Activated naive CD4-positive, alpha-beta T cell treated with anti-CD3 and anti-CD28 coated beads, Interleukin-2, amount 50 U/mL, for 72 hours (primary cell): ENCODE results near the gene IKZF2. TPM values are rescaled to one million over a fixed set of nuclear protein-coding genes. Genes with fewer than 3 reads are reported as not detected.
A peak's percentile ranks its signal among the peaks of the same experiment; 100 is the strongest.

Source experiments
- ATAC-seq, 2 donors: fragments of 150-1000 bp; cut with Tn5 transposase; 2 replicates each; pipeline ENCODE4 v1.10.0; 2021; ENCODE audit warnings: mild to moderate bottlenecking in 2 of 2, moderate library complexity in 2 of 2
- DNase-seq, 2 donors: peaks; one replicate each; pipeline ENCODE4 v3.0.0; 2021 to 2022; ENCODE audit warnings: low spot score in 2 of 2
- H3K27ac Mint-ChIP-seq, 2 donors: one replicate each; pipeline ENCODE4 v1.8.0; 2022; ENCODE audit warnings: mild to moderate bottlenecking in 2 of 2, mixed read lengths in 2 of 2
- H3K36me3 Mint-ChIP-seq, 2 donors: one replicate each; pipeline ENCODE4 v1.8.0; 2022; ENCODE audit warnings: mixed read lengths in 2 of 2
- H3K9me3 Mint-ChIP-seq, 2 donors: one replicate each; pipeline ENCODE4 v1.8.0; 2022; ENCODE audit warnings: mixed read lengths in 2 of 2
- total RNA-seq, 2 donors: library from RNA; stranded (reverse); gene quantifications; one replicate each; pipeline ENCODE4 v1.2.3, GENCODE V29; 2022

Gene IKZF2
- total RNA-seq, 2 donors from 2014 or later, result 1.8 to 8.9 TPM

DNA sequence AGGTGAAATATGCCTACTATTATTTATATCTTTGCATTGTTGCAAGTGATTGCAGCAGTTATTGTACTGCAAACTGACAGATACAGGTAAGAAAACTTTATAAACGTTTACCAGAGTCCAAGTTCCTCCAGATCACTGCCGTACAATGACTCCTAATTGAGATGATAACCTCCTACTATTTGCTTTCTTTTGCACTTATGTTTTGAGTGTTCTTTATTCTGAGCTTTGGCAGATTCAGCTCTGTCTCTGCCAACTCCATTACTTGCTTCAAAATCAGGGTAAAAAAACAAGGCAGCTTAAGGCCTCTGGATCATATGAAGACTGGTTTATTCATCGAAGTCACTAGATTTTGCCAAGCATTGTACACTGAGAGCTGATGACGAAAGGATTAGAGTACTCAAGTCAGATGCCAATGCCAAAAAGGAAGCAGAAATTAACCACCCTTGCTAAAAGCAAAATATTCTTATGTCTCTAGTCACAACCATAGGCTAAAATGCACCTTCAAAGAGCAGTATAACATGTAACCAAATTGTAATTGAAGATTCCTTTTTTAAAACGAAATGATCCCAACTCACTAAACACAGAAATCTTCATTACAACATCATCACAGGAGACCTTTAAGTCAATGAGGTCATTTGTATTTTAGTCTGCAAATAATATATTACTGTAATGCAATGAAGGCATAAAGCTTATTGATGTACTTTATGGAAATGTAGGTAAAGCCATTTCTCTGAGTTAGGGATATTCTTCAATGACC is 10.5 kb upstream of the IKZF2 start:
- no peak overlapping the region for H3K27ac Mint-ChIP-seq
- no peaks in the 10 kb centered on the region for H3K9me3 Mint-ChIP-seq
- no peak for ATAC-seq
- DNase-seq, result no peak
- no peaks in the 10 kb centered on the region for H3K36me3 Mint-ChIP-seq

DNA sequence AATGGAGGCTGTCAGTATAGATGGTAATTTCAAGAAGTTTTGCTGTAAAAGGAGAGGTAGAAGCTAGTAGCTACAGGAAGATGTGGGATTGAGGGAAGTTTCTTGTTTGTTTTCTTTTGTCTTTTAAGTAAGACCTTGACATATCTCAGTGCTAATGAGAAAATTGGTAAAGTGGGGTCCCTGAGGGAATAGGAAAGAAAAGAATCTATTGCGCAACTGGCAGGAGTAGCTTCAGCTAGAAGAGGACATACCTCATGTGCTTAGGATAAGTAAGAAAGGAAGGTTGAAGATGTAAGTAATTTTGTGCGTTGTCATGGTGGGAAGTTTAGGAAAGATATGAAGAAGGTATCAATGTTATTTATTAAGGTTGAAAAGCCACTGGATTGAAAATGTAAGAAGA is 8.4 kb upstream of the IKZF2 start:
- H3K36me3 Mint-ChIP-seq, result no peaks in the 10 kb centered on the region
- H3K9me3 Mint-ChIP-seq, result no peaks in the 10 kb centered on the region
- DNase-seq (no peak), ATAC-seq (no peak)
- H3K27ac Mint-ChIP-seq, result no peak overlapping the region

DNA sequence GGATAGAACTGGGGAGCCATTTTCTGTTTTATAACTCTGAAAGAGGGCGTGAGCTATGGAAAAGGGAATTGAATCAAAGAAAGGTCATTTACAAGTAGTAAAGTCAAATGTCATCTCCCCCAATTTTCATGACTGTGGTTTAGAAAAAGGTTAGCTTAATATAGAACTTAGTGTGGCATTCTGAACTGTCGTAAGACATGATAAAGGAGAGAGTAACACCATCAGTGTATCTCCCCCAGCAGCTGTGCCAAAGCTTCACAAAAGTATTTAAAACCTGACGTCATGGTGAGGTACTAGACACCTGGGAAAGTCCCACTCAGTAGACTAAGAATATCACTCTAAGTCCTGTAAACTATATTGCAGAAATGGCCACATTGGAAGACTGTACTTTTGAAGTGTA is 5.8 kb upstream of the IKZF2 start:
- Mint-ChIP-seq H3K36me3 (peaks cover 4% of the 10 kb centered on the region in 2 donors), H3K9me3 (no peaks in the 10 kb centered on the region), H3K27ac (no peak overlapping the region)
- peak in 1 of 2 donors; percentile 78 for ATAC-seq
- no peak for DNase-seq

DNA sequence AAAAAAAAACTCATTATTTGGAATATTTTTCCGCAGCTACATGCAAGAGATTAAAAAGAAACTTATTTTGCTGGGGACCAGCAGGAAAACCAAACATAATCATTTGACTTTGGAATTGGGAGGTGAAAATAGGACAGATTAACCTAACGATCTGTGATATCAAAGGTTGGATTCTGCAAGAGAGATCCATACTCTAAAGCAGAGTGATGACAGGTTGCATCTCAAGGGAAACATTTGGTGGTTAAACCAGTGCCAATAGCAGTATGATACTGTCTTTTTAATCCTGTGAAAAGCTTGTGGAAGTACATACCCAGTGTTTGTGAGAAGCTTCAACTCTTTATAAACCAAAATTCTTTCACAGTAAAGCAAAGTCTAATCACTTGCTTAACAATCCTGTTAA is 5.3 kb upstream of the IKZF2 start:
- no peaks in the 10 kb centered on the region for H3K9me3 Mint-ChIP-seq
- H3K36me3 Mint-ChIP-seq, result peaks cover 6% of the 10 kb centered on the region in 2 donors
- no peak overlapping the region for H3K27ac Mint-ChIP-seq
- DNase-seq (no peak), ATAC-seq (no peak)

DNA sequence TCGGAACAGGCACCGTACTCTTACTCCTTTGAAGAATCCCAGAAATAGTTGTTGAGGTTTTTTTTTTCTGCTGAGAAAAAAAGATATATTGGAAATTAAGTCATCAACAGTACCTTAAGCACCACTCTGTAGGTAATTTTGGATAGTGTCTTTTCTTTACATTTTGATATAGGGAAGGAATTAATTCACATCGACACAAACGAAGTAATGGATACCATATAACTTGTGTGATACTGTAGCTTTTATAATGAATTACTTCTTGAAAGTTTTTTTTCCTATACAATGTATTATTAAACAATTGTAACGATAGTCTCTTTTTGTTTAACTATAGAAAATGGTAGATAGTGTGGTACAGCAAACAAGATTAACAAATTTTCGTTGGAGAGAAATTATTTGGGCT is 1.5 kb upstream of the IKZF2 start:
- no peak overlapping the region for H3K27ac Mint-ChIP-seq
- no peak for DNase-seq

DNA sequence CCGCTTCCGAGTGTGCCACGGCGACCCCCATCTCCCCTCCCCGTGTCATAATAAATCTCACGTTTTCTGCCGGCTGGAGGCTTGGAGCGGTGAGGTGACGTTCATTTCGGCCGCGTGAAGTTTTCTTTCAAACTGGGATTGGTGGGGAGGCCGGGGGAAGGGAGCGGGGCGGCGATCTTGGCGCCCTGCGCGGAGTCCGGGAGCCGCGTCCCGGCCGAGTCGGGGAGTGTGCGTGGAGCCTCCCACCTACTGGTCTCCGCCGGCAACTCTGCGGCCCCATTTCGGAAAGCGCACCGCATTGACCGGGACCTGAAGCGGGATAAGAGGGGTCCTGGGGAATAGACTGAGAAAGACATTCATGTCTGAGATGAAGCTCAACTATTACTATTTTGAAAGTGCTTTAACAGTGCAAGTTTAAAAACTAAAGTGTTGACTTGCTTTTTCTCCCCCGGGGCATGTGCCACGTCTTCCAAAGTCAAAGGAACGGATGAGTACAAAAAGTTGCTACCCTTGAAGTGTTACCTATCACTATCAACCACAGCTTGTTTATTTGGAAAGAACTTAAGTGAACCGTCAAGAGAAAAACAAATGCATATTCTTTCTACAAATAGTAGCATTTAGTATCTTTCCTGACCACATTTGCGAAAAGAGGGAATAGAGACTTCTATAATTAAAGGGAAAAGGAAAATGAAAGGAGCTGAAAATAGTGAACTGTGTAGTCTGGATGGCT is 818 bp upstream of the IKZF2 start:
- peaks cover 6% of the 10 kb centered on the region in 2 donors for H3K36me3 Mint-ChIP-seq
- peak in 1 of 2 donors; percentile 15 for DNase-seq
- H3K9me3 Mint-ChIP-seq, result no peaks in the 10 kb centered on the region
- H3K27ac Mint-ChIP-seq, result peak overlapping the region in 1 of 2 donors; percentile 42
- peak; percentile 34 to 57 for ATAC-seq

More for the DNA sequence above, 1.5 kb upstream of the IKZF2 start:
- peaks cover 6% of the 10 kb centered on the region in 2 donors for H3K36me3 Mint-ChIP-seq
- H3K9me3 Mint-ChIP-seq, result no peaks in the 10 kb centered on the region
- ATAC-seq, result no peak

DNA sequence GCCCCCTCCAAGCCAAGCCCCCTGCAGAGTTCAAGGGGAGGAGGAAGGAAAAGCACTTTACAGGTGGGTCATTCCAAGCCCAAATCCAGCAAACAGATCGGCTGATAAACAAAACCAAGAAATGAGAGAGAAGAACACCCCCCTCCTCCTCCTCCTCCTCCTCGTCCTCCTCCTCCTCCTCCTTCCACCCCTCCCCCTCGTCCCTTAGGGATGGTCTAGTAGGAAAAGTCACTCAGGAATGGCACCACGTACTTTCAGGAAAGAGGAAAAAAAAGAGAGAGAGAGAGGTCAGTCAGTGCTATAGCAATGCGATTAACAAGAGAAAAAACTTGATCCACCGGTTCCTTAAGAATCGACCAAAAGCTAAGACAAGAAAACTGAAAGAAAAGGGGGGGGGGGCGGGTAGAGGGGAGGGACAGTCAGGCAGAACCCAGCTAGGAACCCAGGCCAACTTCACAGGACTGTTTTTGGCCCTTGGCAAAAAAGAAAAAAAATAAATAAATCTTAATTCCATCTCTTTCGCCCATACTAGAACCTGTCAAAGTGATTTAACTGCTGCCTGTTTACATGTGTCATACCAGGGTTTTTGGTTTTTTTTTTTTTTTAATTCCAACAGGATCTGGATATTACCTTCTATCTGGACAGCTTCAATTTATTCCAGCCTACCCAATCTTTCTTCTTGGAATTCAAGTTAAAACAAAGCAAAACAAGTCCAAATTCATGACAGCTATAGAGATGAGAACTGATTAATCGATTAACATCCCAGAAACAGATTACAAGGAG is 906 bp downstream of the IKZF2 start:
- ATAC-seq, result no peak
- H3K36me3 Mint-ChIP-seq, result peaks cover 6% of the 10 kb centered on the region in 2 donors
- no peaks in the 10 kb centered on the region for H3K9me3 Mint-ChIP-seq
- no peak for DNase-seq
- H3K27ac Mint-ChIP-seq, result peak overlapping the region in 1 of 2 donors; percentile 44

DNA sequence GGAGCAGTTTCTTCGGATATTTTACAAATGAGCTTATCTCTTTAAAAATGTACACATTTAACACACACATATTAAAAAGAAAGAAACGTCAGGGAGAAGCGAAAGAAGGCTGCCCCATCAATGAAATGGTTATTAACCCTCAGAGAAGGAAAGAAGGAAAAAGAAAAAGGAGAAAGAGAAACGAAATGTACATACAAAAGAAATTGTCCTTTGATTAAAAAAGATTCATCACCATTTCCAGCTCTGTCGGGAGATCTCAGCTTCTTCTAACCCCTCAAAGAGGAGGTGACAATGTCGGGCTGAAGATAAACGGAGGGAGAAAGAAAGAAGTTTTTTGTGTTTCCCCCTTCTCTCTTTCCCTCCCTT is 1.5 kb downstream of the IKZF2 start:
- H3K27ac Mint-ChIP-seq, result no peak overlapping the region
- no peaks in the 10 kb centered on the region for H3K9me3 Mint-ChIP-seq
- DNase-seq (no peak), ATAC-seq (no peak)
- H3K36me3 Mint-ChIP-seq, result peaks cover 6% of the 10 kb centered on the region in 2 donors

DNA sequence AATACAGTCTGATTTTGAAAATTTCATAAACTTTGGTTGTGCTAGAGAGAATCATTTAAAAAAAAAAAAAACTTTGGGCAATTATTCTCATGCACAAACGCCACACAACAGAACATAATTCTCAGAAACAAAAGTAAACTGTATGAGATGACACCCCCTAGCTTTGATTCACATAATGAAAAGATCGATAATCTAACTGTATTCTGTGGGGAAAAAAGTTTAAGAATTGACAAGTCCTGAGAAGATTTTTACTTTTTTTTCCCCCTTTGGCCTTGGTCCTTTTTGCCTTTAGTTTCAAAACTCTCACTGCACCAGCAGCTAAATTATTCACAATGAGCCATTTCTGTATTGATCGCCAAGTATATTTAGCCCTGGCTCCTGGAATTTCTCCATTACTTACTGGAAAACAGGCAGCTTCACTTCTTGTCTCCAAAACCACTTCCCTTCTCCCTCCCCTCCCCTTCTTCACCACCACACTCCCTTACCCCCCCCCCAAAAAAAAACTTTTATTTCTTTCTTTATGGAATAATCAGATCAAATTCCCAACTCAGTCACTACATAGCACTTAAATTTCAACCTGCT is 2.0 kb downstream of the IKZF2 start:
- ATAC-seq (no peak), DNase-seq (no peak)
- peaks cover 6% of the 10 kb centered on the region in 2 donors for H3K36me3 Mint-ChIP-seq
- peak overlapping the region in 1 of 2 donors; percentile 32 for H3K27ac Mint-ChIP-seq
- H3K9me3 Mint-ChIP-seq, result no peaks in the 10 kb centered on the region

DNA sequence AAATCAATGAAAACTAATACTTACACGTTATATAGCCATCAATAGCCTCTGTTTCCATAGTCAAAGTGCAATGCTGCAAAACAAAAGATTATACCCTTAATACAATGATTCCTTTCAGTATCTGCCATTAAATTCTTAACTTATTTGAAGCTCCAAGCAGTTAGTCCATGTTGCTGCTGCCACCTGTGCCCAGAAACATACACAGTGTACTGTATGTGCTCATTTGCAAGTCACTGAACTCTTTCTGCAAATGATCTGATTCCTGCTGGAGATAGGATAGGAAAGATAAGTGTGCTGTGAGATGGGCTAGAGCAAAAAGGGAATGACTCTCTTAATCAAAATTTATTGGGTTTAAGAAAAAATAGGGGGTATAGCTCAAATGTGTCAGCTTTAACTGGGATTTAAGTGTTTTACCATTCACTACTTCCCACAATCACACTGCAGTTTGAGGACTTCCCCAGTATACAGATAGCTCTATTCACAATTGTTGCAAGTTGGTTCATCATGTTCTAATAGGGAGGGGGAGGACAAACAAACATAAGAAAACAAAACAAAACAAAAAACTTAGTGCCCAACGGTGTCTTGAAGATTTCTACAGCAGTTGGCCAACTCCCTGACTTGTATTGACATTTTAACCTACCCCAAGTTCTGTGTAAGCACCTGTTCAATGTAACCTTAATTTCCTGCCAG is 2.7 kb downstream of the IKZF2 start:
- H3K36me3 Mint-ChIP-seq, result peaks cover 6% of the 10 kb centered on the region in 2 donors
- H3K9me3 Mint-ChIP-seq, result no peaks in the 10 kb centered on the region
- peak overlapping the region in 1 of 2 donors; percentile 32 for H3K27ac Mint-ChIP-seq
- no peak for ATAC-seq
- no peak for DNase-seq

DNA sequence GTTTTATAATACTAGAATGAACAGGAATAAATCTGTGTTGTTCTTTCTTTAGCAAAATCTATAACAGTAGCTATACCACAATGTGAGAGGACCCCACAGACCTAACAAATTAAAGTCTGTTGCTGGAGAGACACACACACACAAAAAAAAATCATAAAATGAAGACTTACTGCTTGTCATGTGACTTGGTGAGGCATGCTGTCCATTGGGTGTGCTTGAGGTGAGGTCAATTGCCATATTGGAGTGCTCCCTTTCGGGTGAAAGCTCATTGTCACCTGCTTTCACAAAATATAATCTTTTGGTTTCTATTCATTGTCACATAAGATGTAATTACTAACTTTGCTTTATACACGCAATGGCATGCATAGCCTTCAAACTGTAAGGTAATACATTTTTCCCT is 3.9 kb downstream of the IKZF2 start:
- H3K27ac Mint-ChIP-seq, result no peak overlapping the region
- no peak for DNase-seq

DNA sequence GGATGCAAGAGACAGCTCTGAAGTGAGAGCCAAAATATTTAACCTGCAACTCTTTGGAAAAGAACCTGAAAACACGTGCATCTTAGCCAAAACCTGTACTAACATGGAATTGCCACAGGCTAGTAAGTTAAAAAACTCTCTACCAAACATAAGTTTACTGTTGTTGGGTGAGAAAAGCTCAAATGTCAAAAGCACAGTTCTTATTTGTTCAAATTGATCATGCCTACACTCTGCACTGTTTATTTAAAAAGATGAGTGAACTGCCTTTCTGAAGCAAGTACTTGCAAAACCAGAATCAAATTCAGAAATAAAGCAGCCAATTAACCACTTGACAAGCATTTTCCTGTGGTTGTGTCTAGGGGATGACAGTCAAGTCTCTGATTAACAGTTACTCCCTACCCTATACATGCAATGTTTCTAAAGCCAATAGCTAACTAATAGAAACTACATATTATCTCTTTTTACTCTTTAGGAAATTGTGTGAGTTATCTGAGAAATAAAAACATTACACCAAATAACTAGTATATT is 5.6 kb downstream of the IKZF2 start:
- ATAC-seq, result no peak
- Mint-ChIP-seq H3K9me3 (no peaks in the 10 kb centered on the region), H3K36me3 (no peaks in the 10 kb centered on the region), H3K27ac (no peak overlapping the region)
- DNase-seq, result no peak

More for the DNA sequence above, 3.9 kb downstream of the IKZF2 start:
- peaks cover 4% of the 10 kb centered on the region in 2 donors for H3K36me3 Mint-ChIP-seq
- peak in 1 of 2 donors; percentile 25 for ATAC-seq
- no peaks in the 10 kb centered on the region for H3K9me3 Mint-ChIP-seq

DNA sequence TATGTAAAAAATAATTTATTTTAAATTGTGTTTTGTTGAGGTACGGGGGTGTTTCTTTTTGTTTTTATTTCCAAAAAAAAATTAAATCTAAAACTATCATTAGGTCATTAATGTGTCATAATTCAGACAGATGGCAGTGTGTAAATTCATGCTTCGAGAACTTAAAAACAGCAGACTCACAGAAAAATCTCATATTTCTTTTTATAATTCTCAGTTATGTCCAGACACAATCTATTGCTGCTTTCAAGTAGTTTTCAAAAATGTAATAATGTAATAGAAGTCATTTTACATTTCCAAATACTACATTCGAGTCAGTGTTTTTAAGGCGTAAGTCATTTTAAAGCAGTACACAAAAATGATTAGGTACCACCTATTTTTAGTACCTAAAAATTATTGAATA is 14.3 kb downstream of the IKZF2 start:
- Mint-ChIP-seq H3K9me3 (peaks cover 0 to 4% of the 10 kb centered on the region in 2 donors), H3K36me3 (peaks cover 0 to 5% of the 10 kb centered on the region in 2 donors), H3K27ac (no peak overlapping the region)
- no peak for ATAC-seq
- no peak for DNase-seq

DNA sequence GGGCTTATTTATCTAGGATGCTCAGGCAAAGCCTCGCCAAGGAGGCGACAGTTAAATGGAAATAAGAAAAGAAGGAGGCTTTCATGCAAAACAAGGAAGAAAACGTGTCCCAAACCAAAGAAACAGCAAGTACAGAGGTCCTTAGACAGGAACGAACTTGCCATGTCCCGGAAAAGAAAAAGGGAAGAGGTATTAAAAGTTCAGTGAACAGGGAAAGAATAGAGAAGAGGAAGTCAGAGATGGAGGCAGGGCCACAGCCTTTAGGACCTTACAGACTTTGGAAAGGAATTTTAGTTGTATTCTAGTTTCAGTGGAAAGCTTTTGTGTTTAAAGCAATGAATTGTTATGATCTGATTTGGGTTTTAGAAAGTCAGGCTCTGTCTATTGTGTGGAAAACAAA is 22.1 kb downstream of the IKZF2 start:
- H3K36me3 Mint-ChIP-seq, result no peaks in the 10 kb centered on the region
- ATAC-seq (no peak), DNase-seq (no peak)
- no peaks in the 10 kb centered on the region for H3K9me3 Mint-ChIP-seq
- peak overlapping the region in 1 of 2 donors; percentile 4 for H3K27ac Mint-ChIP-seq

DNA sequence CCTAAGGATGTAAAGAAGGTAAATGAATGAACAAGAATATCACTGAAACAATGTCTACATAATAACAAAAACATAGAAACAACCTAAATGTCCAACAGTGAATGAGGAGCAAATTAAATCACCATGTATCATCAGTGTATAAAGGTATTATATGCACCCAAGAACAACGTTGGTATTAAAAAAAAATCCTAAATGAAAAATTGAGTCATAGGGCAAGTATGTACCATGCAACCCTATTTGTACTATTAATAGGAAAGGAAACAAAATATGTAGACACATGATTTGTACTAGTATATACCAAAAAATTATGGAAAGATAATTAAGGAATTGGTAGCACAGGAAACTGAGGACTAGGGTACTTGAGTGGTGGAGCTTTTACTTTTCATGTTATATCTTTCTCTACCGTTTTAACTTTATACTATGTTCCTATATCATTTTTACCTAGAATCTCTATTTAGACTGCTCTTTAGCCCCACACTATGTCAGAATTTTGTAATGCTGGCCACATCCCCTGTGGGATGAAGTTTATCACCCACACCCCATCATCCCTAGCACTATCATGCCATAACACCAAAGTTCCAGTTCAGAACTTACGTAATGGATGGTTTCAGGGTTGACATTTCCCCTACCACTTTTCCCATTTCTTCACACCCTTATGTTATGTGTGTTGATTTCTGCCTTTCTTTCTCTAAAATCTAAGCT is 25.6 kb downstream of the IKZF2 start:
- DNase-seq, result no peak
- no peaks in the 10 kb centered on the region for H3K36me3 Mint-ChIP-seq
- H3K27ac Mint-ChIP-seq, result no peak overlapping the region
- H3K9me3 Mint-ChIP-seq, result no peaks in the 10 kb centered on the region
- peak in 1 of 2 donors; percentile 51 for ATAC-seq
